ENCODE data around the gene PGGHG.
"Not testable (repeated sequence)": the region's sequence is repeated elsewhere in the genome, so short reads cannot be mapped to it uniquely, and the experiment has no call there.

The PGGHG gene

GRCh38 chr11:257766-258493, 31.0 kb upstream of the PGGHG start:
- peaks cover 16% of the 10 kb centered on the region for H3K9me3 Mint-ChIP-seq
- no peaks in the 10 kb centered on the region for H3K27me3 Mint-ChIP-seq
- H3K36me3 Mint-ChIP-seq = peaks cover 22% of the 10 kb centered on the region
- ATAC-seq = no peak
- peaks cover 44% of the 10 kb centered on the region for H3K4me1 Mint-ChIP-seq
- peak overlapping the region; percentile 84 for H3K27ac Mint-ChIP-seq
- peak overlapping the region; percentile 53 for H3K4me3 Mint-ChIP-seq

GRCh38 chr11:259413-259812, 29.5 kb upstream of the PGGHG start:
- H3K4me3 Mint-ChIP-seq = no peak overlapping the region
- H3K27me3 Mint-ChIP-seq = no peaks in the 10 kb centered on the region
- H3K4me1 Mint-ChIP-seq = peaks cover 44% of the 10 kb centered on the region
- peak overlapping the region; percentile 20 for H3K27ac Mint-ChIP-seq
- peaks cover 16% of the 10 kb centered on the region for H3K9me3 Mint-ChIP-seq
- peaks cover 12% of the 10 kb centered on the region for H3K36me3 Mint-ChIP-seq
- no peak for ATAC-seq

DNA sequence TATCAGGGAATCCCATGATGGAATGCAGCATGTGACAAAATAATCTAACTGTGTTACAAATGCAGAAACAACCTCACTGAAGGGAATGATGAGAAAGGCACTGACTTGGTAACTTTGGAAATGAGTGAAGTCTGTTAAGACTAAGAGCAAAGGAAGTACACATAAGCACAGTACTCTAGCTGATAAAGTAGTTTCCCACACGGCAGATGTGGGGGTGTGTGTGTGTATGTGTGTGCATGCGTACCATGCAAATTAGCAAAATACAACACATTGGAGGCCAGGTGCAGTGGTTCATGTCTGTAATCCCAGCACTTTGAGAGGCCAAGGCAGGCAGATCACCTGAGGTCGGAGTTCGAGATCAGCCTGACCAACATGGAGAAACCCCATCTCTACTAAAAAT, 27.3 kb upstream of the PGGHG start:
- no peaks in the 10 kb centered on the region for H3K27me3 Mint-ChIP-seq
- no peak overlapping the region for H3K27ac Mint-ChIP-seq
- H3K4me1 Mint-ChIP-seq = peaks cover 33% of the 10 kb centered on the region
- no peak overlapping the region for H3K4me3 Mint-ChIP-seq
- ATAC-seq = no peak
- peaks cover 11% of the 10 kb centered on the region for H3K9me3 Mint-ChIP-seq
- H3K36me3 Mint-ChIP-seq = peaks cover 12% of the 10 kb centered on the region

DNA sequence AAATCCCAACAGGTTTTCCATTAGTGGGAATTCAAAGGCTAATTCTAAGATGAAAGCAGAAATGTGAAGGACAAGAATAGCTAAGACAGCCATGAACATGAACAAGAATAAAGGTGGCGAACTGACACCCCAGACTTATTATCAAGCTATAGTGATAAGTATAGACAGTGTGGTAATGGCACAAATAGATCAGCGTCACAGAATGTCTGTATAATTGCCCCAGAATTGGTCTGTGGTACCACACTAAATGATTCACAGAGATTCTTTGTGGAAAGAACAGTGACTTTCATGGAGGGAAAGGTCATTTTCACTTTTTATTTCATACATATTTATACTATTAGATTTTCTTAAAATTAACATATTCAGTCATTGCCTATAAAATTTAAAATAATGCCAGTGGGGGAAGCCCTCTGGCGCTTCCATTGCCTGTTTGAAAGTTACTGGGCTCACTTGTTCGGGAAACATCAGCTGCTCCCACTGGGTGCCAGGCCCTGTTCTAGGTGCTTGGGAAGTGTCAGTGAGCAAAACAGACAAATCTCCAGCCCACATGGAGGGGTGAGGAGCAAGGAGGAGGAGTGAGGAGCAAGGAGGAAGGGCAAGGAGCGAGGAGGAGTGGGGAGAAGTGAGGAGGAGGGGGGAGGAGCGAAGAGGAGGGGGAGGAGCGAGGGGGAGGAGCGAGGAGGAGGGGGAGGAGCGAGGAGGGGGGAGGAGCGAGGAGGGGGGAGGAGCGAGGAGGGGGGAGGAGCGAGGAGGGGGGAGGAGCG, 22.1 kb upstream of the PGGHG start:
- H3K9me3 Mint-ChIP-seq = peaks cover 2% of the 10 kb centered on the region
- peak overlapping the region; percentile 98 for H3K27ac Mint-ChIP-seq
- no peaks in the 10 kb centered on the region for H3K27me3 Mint-ChIP-seq
- H3K36me3 Mint-ChIP-seq = no peaks in the 10 kb centered on the region
- H3K4me3 Mint-ChIP-seq = peak overlapping the region; percentile 81
- no peak for ATAC-seq
- H3K4me1 Mint-ChIP-seq = peaks cover 33% of the 10 kb centered on the region

GRCh38 chr11:267491-267994, 21.4 kb upstream of the PGGHG start:
- H3K4me1 Mint-ChIP-seq = peaks cover 27% of the 10 kb centered on the region
- no peaks in the 10 kb centered on the region for H3K9me3 Mint-ChIP-seq
- H3K36me3 Mint-ChIP-seq = no peaks in the 10 kb centered on the region
- peak overlapping the region; percentile 88 for H3K4me3 Mint-ChIP-seq
- peak overlapping the region; percentile 98 for H3K27ac Mint-ChIP-seq
- no peaks in the 10 kb centered on the region for H3K27me3 Mint-ChIP-seq
- ATAC-seq = peak; percentile 47

- Mint-ChIP-seq H3K4me1 (peaks cover 27% of the 10 kb centered on the region), H3K27ac (peak overlapping the region; percentile 98), H3K4me3 (peak overlapping the region; percentile 88)
- H3K27me3 Mint-ChIP-seq, H3K9me3 Mint-ChIP-seq, H3K36me3 Mint-ChIP-seq: not testable (repeated sequence)
- peak; percentile 77 for ATAC-seq
Observed at GRCh38 chr11:268716-269145, 20.2 kb upstream of the PGGHG start.

DNA sequence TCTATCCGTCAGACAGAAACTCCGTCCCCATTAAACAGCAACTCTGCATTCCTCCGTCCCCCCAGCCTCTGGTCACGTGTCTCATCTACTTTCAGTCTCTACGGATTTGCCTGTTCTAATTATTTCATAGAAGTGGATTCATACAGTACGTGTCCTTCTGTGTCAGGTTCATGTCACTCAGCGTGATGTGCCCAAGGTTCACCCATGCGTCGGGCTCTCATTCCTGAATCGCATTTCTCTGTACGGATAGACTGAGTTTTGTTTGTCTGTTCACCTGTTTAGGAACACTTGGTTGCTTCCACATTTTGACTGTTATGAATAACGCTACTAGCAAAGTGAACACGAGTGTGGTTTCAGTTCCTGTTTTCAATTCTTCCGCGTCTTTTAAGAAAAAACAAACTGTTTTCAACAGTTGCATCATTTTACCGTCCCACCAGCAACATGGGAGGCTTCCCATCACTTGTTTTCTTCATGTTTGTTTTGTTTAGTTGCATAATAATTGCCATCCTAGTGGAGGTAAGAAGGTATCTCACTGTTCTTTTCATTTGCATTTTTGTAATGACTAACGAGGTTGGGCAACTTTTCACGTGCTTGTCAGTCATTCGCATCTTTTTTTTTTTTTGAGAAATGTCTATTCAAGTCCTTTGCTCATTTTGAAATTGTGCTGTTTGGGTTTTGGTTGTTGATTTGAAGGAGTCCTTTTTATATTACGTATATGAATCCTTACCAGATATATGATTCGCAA, 19.6 kb upstream of the PGGHG start:
- Mint-ChIP-seq H3K4me1 (peaks cover 27% of the 10 kb centered on the region), H3K9me3 (no peaks in the 10 kb centered on the region), H3K27me3 (no peaks in the 10 kb centered on the region), H3K27ac (peak overlapping the region; percentile 98), H3K4me3 (peak overlapping the region; percentile 88), H3K36me3 (no peaks in the 10 kb centered on the region)
- peak; percentile 85 for ATAC-seq

DNA sequence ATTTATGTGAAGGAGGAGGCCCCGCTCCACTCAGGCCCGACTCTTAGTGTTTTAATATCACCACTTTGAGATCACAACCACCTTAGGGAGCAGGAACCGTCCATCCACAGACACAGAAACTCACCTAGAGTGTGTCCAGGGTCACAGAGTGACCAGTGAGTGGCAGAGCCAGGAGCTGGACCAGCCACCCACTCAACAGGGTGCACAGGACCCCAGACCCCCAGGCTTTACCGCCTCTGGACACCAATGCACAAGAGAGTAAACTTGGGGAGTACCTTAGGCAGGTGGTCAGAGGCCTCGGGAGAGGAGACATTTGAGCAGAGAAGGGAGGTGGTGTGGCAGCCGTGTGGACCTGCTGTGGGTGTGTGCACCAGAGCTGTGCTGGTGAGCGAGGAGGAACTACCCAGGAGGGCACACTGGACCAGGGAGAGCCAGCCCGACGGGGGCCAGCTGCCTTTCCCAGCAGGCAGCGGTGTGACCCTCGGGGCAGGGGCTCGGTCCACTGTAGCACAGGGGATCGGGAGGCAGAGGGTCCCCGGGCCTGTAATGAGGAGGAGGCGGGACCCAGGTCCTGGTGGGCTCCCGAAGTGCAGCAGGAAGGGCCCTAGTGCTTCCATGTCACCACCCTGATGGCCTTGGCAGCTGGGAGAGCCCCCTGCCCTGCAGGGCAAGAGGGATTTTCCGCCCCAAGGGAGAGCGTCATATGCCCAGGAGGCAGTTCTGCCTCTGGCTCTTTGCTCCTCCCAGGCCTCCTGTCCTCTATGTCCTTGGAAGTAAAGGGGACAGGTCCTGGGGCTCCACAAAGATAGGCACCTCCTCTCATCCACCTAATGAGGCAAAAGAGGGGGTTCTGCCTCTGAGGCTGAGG, 18.2 kb upstream of the PGGHG start:
- ATAC-seq = no peak
- H3K9me3 Mint-ChIP-seq = no peaks in the 10 kb centered on the region
- peaks cover 36% of the 10 kb centered on the region for H3K4me1 Mint-ChIP-seq
- no peaks in the 10 kb centered on the region for H3K27me3 Mint-ChIP-seq
- H3K4me3 Mint-ChIP-seq = no peak overlapping the region
- H3K36me3 Mint-ChIP-seq = no peaks in the 10 kb centered on the region
- H3K27ac Mint-ChIP-seq = peak overlapping the region; percentile 98

GRCh38 chr11:271319-271715, 17.6 kb upstream of the PGGHG start:
- H3K36me3 Mint-ChIP-seq = no peaks in the 10 kb centered on the region

GRCh38 chr11:272195-272930, 16.6 kb upstream of the PGGHG start:
- no peak for ATAC-seq
- H3K4me3 Mint-ChIP-seq = no peak overlapping the region
- H3K9me3 Mint-ChIP-seq = no peaks in the 10 kb centered on the region
- H3K27me3 Mint-ChIP-seq = no peaks in the 10 kb centered on the region
- peaks cover 36% of the 10 kb centered on the region for H3K4me1 Mint-ChIP-seq
- H3K27ac Mint-ChIP-seq = peak overlapping the region; percentile 65
- H3K36me3 Mint-ChIP-seq = no peaks in the 10 kb centered on the region

More at GRCh38 chr11:271319-271715, 17.6 kb upstream of the PGGHG start:
- Mint-ChIP-seq H3K4me1 (peaks cover 36% of the 10 kb centered on the region), H3K27ac (peak overlapping the region; percentile 65), H3K27me3 (no peaks in the 10 kb centered on the region), H3K4me3 (no peak overlapping the region), H3K9me3 (no peaks in the 10 kb centered on the region)
- ATAC-seq = no peak

DNA sequence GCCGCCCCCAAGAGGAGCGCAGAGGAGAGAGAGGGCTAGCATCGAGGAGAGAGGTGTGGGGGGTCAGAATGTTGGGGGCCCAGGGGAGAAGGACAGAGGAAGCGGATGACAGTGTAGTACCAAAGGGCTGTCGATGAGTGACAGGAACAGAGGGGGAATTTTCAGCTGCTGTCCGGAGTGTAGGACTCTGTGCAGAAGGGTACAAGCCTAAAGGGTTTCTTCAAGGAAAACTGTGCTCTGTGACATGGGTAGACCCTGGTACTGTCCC, 16.1 kb upstream of the PGGHG start:
- Mint-ChIP-seq H3K4me1 (peaks cover 40% of the 10 kb centered on the region), H3K36me3 (no peaks in the 10 kb centered on the region), H3K27ac (peak overlapping the region; percentile 65), H3K4me3 (no peak overlapping the region), H3K9me3 (no peaks in the 10 kb centered on the region), H3K27me3 (no peaks in the 10 kb centered on the region)
- ATAC-seq = no peak

DNA sequence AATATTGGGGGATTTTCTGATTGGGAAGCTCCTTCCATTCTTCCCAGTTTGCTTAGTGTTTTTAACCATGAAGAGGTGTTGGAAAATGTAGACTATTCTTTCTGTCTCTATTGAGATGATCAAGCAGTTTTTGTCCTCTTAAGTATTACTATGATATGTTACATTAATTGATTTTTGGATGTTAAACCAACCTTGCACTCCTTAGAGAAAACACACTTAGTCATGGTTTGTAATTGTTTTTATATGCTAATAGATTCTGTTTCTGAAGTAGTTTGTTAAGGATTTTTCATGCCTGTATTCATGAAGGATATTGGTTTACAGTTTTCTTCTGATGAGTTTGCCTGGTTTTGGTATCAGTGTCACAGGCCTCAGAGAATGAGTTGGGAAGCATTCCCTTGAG, 12.7 kb upstream of the PGGHG start:
- Mint-ChIP-seq H3K36me3 (no peaks in the 10 kb centered on the region), H3K9me3 (no peaks in the 10 kb centered on the region), H3K27ac (no peak overlapping the region), H3K4me1 (peaks cover 29% of the 10 kb centered on the region), H3K4me3 (no peak overlapping the region), H3K27me3 (peaks cover 6% of the 10 kb centered on the region)
- no peak for ATAC-seq

- Mint-ChIP-seq H3K4me1 (peaks cover 49% of the 10 kb centered on the region), H3K9me3 (no peaks in the 10 kb centered on the region), H3K27me3 (peaks cover 25% of the 10 kb centered on the region), H3K36me3 (no peaks in the 10 kb centered on the region), H3K27ac (peak within 1 kb of the TSS; percentile 47), H3K4me3 (peak within 1 kb of the TSS; percentile 40)
- no peak for ATAC-seq
Observed at GRCh38 chr11:278001-278951, 10.7 kb upstream of the PGGHG start, which contains the start of gene NLRP6. TSS of gene NLRP6 (plus strand) at chr11:278407. CDS start at chr11:278570, 163 bp downstream.
